GM21360 (cell line): ENCODE results near the gene HDAC11.
"Not testable (repeated sequence)": the region's sequence is repeated elsewhere in the genome, so short reads cannot be mapped to it uniquely, and the experiment has no call there.

Experiments
- ATAC-seq: cut with Tn5 transposase; IDR thresholded peaks from one replicate; pipeline ENCODE4 v1.9.1; 2021; ENCODE audit warnings: mild to moderate bottlenecking, moderate library complexity; ENCODE audit not compliant: unreplicated experiment

HDAC11 gene

DNA sequence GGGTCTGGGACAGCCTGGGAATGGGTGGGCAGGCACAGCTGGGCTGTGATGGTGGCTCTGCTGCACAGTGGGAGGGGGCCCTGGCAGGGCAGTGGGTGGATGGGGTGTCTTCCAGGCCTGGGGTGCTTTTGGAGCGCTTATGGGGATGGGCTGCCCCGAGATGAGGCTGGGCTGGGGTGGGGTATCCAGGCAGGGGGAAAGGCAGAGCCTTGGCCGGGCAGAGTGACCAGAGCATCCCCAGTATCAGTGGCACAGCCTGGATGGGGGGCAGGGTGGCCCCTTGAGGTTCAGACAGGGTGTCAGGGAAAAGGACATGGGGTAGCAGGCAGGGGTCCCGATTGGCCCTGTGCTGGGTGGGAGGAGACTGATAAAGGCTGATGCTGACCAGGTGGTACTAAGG, 26.6 kb downstream of the HDAC11 start:
- no peak for ATAC-seq

DNA sequence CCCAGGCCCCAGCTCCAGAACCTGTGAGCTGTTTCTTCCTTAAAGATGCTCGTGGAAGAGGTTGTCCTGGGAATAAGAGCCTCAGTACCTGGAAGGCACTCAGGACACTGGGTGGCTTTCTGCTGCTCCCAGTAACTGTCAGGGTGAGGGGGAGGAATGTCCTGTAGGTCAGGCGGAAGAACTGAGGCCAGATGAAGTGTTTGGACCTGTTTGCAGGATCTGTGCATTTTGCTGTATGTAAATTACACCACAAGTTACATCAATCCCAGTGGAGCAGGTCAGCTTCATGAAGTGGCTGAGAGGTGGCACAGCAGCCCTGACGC, 27.1 kb downstream of the HDAC11 start:
- ATAC-seq = no peak

DNA sequence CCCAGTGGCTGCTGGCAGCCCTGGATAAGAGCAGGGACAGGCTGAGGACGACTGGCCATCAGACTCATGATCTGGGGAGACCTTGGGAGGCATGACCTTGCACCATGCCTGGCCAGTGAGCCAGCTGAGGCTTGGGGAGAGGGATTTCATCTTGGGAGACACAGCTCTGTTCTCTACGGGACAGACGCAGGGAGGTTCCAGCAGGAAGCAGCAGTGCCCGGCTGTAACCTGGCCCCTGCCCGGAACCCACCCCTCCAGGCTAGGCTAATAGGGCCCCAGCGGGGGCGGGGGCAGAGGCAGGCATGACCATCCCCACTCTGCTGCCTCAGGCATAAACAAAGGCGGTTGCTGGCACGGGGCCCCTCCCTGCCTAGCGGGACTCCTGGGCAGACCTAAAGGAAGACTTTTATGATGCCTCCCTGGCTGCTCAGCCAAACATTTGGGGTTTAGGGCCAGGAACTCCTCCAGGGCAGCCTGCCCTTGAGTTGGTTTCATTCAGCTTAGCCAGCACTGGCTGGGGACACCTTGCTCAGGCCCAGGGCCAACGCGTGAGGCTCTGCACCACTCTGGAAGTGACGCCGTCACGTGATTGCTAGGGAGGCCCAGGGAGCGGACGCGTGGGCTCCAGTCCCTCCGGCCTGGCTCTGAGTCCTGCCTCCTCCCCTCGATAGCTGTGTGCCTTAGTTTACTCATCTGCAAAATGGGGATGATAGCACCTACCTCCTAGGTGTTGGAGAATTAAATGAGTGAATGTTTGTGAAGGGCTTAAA, 27.6 kb downstream of the HDAC11 start:
- ATAC-seq = no peak

DNA sequence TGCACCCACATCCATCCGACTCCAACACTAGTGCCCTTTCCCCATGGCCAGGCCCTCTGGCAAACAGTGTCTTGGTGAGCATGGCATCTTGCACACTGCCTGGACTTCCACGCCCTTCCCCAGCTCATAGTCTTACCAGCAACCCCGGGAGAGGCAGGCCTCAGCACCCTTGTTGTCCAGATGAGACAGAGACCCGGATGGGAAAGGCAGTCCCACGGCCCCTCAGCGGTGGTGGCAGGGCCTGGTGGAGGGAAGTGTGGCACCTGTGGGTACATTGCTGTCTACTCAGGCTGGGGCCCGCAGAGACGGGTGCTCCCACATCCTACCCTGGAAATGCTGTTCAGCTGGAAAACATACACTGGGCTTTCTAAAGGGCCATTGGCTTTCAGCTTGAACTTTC, 28.4 kb downstream of the HDAC11 start:
- ATAC-seq = no peak

GRCh38 chr3:13509059-13509815, 29.1 kb downstream of the HDAC11 start:
- ATAC-seq = no peak

DNA sequence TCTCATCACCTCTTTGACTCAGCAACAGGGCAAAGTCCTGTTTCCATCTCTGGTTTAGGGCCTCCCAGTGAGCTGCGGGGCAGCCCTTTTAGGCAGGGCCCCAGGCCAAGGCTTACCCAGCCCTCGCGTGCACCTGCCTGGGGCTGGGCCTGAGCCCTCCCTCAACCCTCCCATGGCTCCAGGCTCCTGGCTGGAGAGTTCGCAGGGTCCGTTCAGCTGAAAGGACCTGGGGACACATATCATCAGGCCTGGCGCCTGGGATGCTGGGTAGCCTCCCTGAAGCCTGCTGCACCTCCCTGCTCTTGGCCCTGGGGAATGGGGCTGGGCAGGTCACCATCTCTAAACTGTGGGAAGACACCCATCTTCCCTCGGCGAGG, 29.7 kb downstream of the HDAC11 start:
- ATAC-seq = no peak

DNA sequence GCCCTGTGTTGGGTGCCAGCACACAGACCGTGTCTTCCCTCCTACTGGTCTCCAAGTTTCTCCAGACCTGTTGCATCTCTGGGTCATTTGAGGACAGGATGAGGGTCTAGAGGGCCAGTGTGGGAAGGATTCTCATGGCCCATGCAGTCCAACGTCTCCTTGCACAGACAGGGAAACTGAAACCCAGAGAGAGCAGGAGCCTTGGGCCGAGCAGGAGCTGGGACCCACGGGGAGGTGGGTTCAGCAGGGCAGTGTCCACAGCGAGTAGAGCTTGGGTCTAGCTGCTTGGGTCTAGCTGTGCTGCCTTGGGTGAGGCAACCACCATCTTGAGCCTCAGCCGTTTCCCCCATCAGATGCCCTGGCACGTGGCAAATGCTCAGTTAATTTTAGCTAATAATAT, 32.3 kb downstream of the HDAC11 start:
- no peak for ATAC-seq

DNA sequence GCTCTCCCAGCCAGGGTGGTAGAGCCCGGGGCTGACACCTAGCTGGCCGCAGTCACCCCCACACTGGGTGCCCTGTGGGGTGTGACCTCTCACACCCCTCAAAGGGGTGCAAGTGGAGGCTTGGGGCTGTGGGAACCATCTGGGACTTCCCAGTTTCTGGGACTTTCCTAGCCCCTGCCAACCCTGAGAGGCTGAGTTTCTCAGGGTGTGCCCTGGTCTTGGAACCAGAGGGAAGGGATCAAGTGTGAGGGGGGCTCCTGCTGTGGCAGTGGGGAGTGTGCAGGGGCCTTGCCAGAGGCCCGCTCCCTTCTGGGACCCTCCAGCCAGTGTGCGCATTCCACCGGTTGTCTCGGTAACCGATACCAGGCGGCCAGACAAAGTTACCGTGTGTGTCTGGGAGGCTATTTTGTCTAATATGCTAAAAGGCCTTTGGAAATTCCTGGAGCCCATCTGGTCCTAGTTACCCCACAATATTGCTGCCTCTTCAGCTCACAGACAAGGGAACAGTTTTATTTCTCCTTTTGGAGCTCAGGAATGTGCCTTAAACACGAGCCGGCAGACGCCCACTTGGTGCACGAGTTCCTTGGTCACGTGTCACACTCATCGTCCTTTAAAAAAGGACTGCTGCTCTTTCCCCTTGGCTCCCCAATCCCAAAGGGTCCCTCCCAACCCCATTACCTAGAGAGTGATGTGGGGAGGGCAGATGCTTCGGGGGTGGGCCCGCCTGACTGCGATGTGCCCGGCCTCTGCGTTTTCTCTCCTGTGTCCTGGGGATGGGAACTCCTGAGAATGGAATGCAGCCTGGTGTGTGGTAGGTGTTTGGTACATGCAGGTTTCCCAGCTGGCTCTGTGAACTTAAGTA, 33.2 kb downstream of the HDAC11 start:
- ATAC-seq = no peak

DNA sequence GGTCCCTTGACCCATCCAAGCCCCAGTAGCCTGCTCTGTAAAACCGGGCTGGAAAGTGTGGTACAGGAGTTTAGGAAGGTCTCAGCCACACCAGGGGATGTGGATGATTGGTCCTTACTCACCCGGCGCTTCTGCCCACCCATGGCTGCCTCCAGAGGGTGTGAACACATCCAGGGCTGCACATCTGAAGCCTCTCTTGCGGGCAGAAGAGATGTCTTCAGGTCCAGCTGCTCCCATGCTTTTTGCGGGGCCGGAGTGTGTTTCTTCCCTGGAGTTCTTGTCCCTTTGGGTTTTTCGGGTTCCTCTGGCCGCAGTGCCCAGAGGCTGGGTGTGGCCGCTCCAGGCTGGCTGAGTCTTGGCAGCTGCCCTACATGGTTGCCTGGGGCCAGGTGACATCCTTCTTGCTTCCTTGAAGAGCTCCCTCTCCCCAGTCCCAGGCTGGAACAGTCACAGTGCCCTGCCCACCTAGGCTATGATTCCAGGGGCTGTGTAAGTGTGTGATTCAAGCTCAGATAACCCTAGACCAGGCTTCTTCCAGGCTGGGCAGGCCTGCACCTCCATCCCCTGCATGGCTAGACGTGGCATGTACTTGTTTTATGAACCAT, 33.9 kb downstream of the HDAC11 start:
- no peak for ATAC-seq

GRCh38 chr3:13514639-13515435, 34.7 kb downstream of the HDAC11 start:
- ATAC-seq = no peak

- ATAC-seq = no peak
Observed at GRCh38 chr3:13515786-13516759, 36.0 kb downstream of the HDAC11 start.

DNA sequence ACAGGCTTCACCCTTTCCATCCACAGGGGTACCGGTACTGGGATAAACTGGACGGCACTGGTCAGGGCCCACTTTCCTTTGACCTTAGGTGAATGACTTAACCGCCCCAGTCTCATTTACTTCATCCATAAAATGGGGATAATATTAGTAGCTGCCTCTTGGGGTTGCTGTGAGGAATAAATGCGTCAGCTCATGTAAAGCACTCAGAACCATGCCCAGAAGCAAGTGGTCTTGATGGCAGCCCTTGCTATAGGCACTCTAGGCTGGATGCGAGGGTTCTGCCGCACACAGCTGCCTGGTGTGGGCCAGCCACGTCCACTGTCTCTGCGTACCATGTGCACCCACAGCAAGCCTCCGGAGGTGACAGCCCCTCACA, 36.6 kb downstream of the HDAC11 start:
- ATAC-seq = no peak

DNA sequence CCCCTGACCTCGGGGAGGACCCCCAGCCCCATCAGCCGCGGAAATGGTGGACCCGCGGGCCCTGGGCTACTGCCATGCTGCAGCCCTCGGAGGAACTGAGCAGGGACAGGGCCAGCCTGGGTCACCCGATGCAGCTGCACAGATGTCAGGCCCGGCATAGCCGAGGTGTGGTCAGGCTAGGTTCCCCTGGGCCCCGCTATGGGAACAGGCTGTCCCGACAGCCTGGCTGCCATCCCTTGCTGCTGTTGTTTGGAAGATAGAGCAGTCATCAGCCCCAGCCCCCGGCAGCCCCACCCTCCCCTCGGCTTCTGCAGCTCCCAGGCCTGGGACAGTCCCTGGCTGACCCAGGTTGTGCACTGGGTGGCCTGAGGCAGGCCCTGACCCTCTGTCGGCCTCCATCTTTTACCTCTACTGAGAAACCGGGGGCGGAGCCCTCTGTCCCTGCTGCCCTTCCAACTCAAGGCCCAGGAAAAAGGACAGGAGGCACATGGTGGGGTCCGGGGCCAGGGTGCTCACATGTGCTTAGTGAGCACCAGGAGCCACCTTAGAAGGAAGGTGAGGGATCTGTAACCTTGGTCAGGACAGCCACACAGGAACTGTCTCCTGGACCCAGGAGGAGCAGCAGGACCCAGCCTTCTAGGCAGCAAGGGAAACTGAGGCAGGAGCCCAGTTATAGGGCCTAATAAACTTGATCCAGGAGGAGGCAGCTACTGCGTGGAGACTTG, 37.3 kb downstream of the HDAC11 start:
- ATAC-seq = no peak

- ATAC-seq = no peak
Observed at GRCh38 chr3:13518516-13518953, 38.4 kb downstream of the HDAC11 start.

GRCh38 chr3:13519006-13519791, 39.1 kb downstream of the HDAC11 start:
- no peak for ATAC-seq

- no peak for ATAC-seq
Observed at GRCh38 chr3:13520326-13520880, 40.3 kb downstream of the HDAC11 start.

- ATAC-seq = no peak
Observed at GRCh38 chr3:13521309-13521708, 41.2 kb downstream of the HDAC11 start.

DNA sequence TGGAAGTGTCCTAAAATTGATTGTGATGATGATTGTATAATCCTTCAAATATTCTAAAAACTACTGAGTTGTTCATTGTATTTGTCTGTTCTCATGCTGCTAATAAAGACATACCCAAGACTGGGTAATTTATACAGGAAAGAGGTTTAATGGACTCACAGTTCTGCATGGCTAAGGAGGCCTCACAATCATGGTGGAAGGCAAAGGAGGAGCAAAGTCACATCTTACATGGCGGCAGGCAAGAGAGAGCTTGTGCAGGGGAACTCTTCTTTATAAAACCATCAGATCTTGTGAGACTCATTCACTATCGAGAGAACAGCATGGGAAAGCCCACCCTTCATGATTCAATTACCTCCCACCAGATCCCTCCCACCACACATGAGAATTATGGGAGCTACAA, 41.6 kb downstream of the HDAC11 start:
- not testable (repeated sequence) for ATAC-seq
